HG02759 (cell line): ENCODE measurements around the gene DPP6.

Experiments
- ATAC-seq: cut with Tn5 transposase; IDR thresholded peaks from one replicate; pipeline ENCODE4 v1.9.1; 2021; ENCODE audit warnings: mild to moderate bottlenecking, moderate library complexity; ENCODE audit not compliant: unreplicated experiment

The DPP6 gene

GRCh38 chr7:154783281-154783909, 731.2 kb downstream of the DPP6 start:
- no peak for ATAC-seq

GRCh38 chr7:154785898-154786297, 733.7 kb downstream of the DPP6 start:
- no peak for ATAC-seq

- no peak for ATAC-seq
Measured at GRCh38 chr7:154789404-154789803, 737.2 kb downstream of the DPP6 start.

GRCh38 chr7:154791611-154792010, 739.4 kb downstream of the DPP6 start:
- ATAC-seq, result no peak

- no peak for ATAC-seq
Measured at GRCh38 chr7:154792436-154793055, 740.3 kb downstream of the DPP6 start.

GRCh38 chr7:154794147-154794780, 742.1 kb downstream of the DPP6 start:
- no peak for ATAC-seq

GRCh38 chr7:154795014-154795413, 742.8 kb downstream of the DPP6 start:
- no peak for ATAC-seq

- no peak for ATAC-seq
Measured at GRCh38 chr7:154795437-154795836, 743.2 kb downstream of the DPP6 start.

- ATAC-seq, result no peak
Measured at GRCh38 chr7:154804449-154804848, 752.3 kb downstream of the DPP6 start.

GRCh38 chr7:154812027-154812426, 759.8 kb downstream of the DPP6 start:
- ATAC-seq, result no peak

- no peak for ATAC-seq
Measured at GRCh38 chr7:154817224-154817896, 765.2 kb downstream of the DPP6 start.

- ATAC-seq, result no peak
Measured at GRCh38 chr7:154827007-154827406, 774.8 kb downstream of the DPP6 start.

GRCh38 chr7:154832557-154833138, 780.5 kb downstream of the DPP6 start:
- peak; percentile 52 for ATAC-seq

- ATAC-seq, result no peak
Measured at GRCh38 chr7:154836021-154836448, 783.8 kb downstream of the DPP6 start.

GRCh38 chr7:154837087-154837486, 784.9 kb downstream of the DPP6 start:
- no peak for ATAC-seq

GRCh38 chr7:154837622-154838021, 785.4 kb downstream of the DPP6 start:
- peak; percentile 92 for ATAC-seq

GRCh38 chr7:154840086-154840485, 787.9 kb downstream of the DPP6 start:
- no peak for ATAC-seq

GRCh38 chr7:154841731-154842331, 789.6 kb downstream of the DPP6 start:
- no peak for ATAC-seq

- no peak for ATAC-seq
Measured at GRCh38 chr7:154842591-154842990, 790.4 kb downstream of the DPP6 start.

- ATAC-seq, result no peak
Measured at GRCh38 chr7:154843670-154844237, 791.6 kb downstream of the DPP6 start.

GRCh38 chr7:154844499-154844898, 792.3 kb downstream of the DPP6 start:
- no peak for ATAC-seq
